ENCODE results near the gene NKD1. TPM values are rescaled to one million over a fixed set of nuclear protein-coding genes. Genes with fewer than 3 reads are reported as not detected.

NKD1 gene
- total RNA-seq, 1 experiment from 2014 or later = 0.44 TPM

DNA sequence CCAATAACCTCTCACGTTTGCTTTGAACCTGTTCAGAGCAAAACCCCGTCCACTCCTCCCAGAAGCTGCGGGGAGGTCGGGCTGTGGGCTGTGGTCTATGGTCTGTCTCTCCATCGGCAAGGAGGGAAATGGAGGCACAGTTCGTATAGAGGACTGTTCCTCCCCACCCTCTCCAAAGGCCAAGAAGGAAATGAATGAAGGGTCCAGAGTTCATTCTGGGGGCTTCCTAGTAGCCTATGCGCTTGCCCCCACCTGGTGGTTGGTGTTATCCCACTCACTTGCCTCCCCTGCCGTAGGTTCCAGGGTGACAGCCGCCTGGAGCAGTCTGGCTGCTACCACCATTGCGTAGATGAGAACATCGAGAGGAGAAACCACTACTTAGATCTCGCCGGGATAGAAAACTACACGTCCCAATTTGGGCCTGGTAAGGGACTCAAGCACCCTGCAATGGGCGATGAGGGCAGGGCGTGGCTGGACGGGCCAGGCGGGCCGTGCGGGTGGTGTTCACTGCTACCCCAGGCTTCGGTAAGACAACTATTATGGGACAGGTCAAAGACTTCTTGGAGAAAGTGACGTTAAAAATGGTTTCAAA is 83.9 kb downstream of the NKD1 start:
- POLR2A ChIA-PET (ENCODE audit: unreplicated experiment) = no interaction called here
- H3K27ac ChIP-seq = no peak overlapping the region
- no peaks in the 10 kb centered on the region for H3K9me2 ChIP-seq (ENCODE audit: insufficient read depth)
- intact Hi-C loops (cut with micrococcal nuclease; ENCODE audit: unreplicated experiment) = no loop called here
- H3K4me1 ChIP-seq (replicated peaks; ENCODE audit: insufficient read depth) = no peaks in the 10 kb centered on the region
- H3K4me3 ChIP-seq = no peak overlapping the region
- H3F3A ChIP-seq (ENCODE audit: insufficient read depth, low read depth) = no peaks in the 10 kb centered on the region
- no peaks in the 10 kb centered on the region for H3K36me3 ChIP-seq (ENCODE audit: low read depth)
- H4K20me1 ChIP-seq (ENCODE audit: insufficient read depth) = no peaks in the 10 kb centered on the region; the same call in 1 of the 2 replicates
- H3K9me3 ChIP-seq (ENCODE audit: insufficient read depth, low read depth) = no peaks in the 10 kb centered on the region
- TF ChIP-seq CTCF (conservative IDR thresholded peaks at IDR 0.05) (no peak), EZH2 (IDR thresholded peaks at IDR 0.05; ENCODE audit: low read depth) (no peak)
- no peaks in the 10 kb centered on the region for H3K79me2 ChIP-seq (ENCODE audit: low read depth)
- CTCF ChIA-PET = no interaction called here
- no peaks in the 10 kb centered on the region for H3K27me3 ChIP-seq (ENCODE audit: insufficient read depth, low read depth)
- BruUV-seq (replicated peaks) = no TSS peak
- no peak overlapping the region for H3K4me2 ChIP-seq
- no peak for DNase-seq
- no peak overlapping the region for H2AFZ ChIP-seq

GRCh38 chr16:50632927-50633800 is 85.0 kb downstream of the NKD1 start:
- H4K20me1 ChIP-seq (ENCODE audit: insufficient read depth) = no peaks in the 10 kb centered on the region; the same call in 1 of the 2 replicates
- no peaks in the 10 kb centered on the region for H3K27me3 ChIP-seq (ENCODE audit: insufficient read depth, low read depth)
- H3K27ac ChIP-seq = no peak overlapping the region
- TF ChIP-seq EZH2 (IDR thresholded peaks at IDR 0.05; ENCODE audit: low read depth) (no peak), CTCF (conservative IDR thresholded peaks at IDR 0.05) (no peak)
- H3K4me1 ChIP-seq (replicated peaks; ENCODE audit: insufficient read depth) = no peaks in the 10 kb centered on the region
- ChIA-PET CTCF (no interaction called here), POLR2A (ENCODE audit: unreplicated experiment) (no interaction called here)
- H3K9me2 ChIP-seq (ENCODE audit: insufficient read depth) = no peaks in the 10 kb centered on the region
- H3K79me2 ChIP-seq (ENCODE audit: low read depth) = no peaks in the 10 kb centered on the region
- H3K9me3 ChIP-seq (ENCODE audit: insufficient read depth, low read depth) = no peaks in the 10 kb centered on the region
- intact Hi-C loops (cut with micrococcal nuclease; ENCODE audit: unreplicated experiment) = no loop called here
- no peak overlapping the region for H3K4me3 ChIP-seq
- H3K4me2 ChIP-seq = no peak overlapping the region
- H3K36me3 ChIP-seq (ENCODE audit: low read depth) = no peaks in the 10 kb centered on the region
- BruUV-seq (replicated peaks) = no TSS peak
- DNase-seq = no peak
- no peak overlapping the region for H2AFZ ChIP-seq
- H3F3A ChIP-seq (ENCODE audit: insufficient read depth, low read depth) = no peaks in the 10 kb centered on the region

DNA sequence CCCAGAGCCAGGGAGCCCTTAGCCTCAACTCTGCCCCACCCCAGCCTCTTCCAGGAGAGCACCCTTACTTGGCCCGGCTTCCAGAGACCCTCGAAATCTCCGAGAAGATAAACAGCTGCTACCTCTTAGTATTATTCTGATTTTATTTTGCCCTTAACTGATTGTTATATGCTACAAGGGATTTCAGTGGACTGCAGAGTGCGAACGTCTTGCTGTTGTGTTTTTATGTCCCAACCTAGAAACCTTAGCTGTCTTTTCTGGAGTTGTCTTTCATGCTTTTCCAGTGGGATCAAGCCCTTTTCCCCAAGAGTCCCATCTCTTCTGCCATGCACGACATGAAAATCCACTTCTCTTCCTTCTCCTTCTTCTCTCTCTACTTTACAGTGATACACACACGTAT is 85.9 kb downstream of the NKD1 start:
- Histone ChIP-seq H3K27me3 (ENCODE audit: insufficient read depth, low read depth) (no peaks in the 10 kb centered on the region), H3K79me2 (ENCODE audit: low read depth) (no peaks in the 10 kb centered on the region), H3K27ac (no peak overlapping the region), H3F3A (ENCODE audit: insufficient read depth, low read depth) (no peaks in the 10 kb centered on the region), H3K4me2 (no peak overlapping the region), H3K36me3 (ENCODE audit: low read depth) (no peaks in the 10 kb centered on the region), H4K20me1 (ENCODE audit: insufficient read depth) (no peaks in the 10 kb centered on the region; the same call in 1 of the 2 replicates), H3K4me3 (no peak overlapping the region), H3K4me1 (replicated peaks; ENCODE audit: insufficient read depth) (no peaks in the 10 kb centered on the region), H2AFZ (no peak overlapping the region), H3K9me3 (ENCODE audit: insufficient read depth, low read depth) (no peaks in the 10 kb centered on the region), H3K9me2 (ENCODE audit: insufficient read depth) (no peaks in the 10 kb centered on the region)
- intact Hi-C loops (cut with micrococcal nuclease; ENCODE audit: unreplicated experiment) = no loop called here
- CTCF ChIA-PET = no interaction called here
- POLR2A ChIA-PET (ENCODE audit: unreplicated experiment) = interaction anchor here (0.7 kb wide), 1 partner anchor 155 kb away, joined by 3 read pairs; no protein-coding TSS in a partner anchor
- TF ChIP-seq CTCF (conservative IDR thresholded peaks at IDR 0.05) = no peak
- no peak for TF ChIP-seq EZH2 (IDR thresholded peaks at IDR 0.05; ENCODE audit: low read depth)
- BruUV-seq (replicated peaks) = no TSS peak
- DNase-seq = no peak
